Measurements from ENCODE around the gene ING3. TPM values are rescaled to one million over a fixed set of nuclear protein-coding genes. Genes with fewer than 3 reads are reported as not detected.

ING3 gene
- total and polyA plus RNA-seq, 2 of the 13 experiments (the other 11 are each of a cell fraction or from before 2014, with no cell fraction given): 6.9 to 12.8 TPM

DNA sequence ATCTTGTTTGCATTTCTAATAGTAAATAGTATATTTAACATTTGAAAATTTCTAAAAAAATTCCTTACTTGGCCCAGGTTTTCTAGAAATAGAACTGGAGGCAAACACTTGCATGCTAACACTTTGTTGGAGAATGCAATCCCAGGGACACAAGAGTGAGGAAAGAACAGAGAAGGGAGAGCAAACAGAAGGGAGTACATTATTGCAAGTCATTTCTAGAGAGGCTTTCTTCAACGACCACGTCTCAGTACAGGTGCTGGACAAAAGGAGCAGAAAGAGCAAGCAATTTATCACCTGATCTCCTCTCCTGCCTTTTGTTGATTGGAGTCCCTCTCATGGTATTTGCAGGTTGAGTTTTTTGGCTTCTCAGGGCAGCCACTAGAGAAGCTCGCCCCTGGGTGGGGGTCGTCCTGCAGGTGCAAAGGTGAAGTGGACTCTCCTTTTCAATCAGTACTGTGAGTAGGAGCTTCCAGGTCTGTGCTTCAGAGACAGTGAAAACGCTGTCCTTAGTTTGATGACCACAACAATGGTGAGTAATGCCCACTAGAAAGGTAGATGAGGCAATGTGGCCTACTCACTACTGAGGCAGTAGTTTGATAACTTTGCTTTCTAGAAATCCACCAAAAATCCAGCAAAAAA lies 43.1 kb downstream of the ING3 start (continued):
- TF ChIP-seq ZNF382 (CRISPR knock-in tag; IDR thresholded peaks at IDR 0.05; ENCODE audit: borderline replicate concordance) (no peak), ZNF24 (IDR thresholded peaks at IDR 0.05) (no peak), ZNF484 (CRISPR knock-in tag; IDR thresholded peaks at IDR 0.05; ENCODE audit: borderline replicate concordance, low read depth) (no peak)

DNA sequence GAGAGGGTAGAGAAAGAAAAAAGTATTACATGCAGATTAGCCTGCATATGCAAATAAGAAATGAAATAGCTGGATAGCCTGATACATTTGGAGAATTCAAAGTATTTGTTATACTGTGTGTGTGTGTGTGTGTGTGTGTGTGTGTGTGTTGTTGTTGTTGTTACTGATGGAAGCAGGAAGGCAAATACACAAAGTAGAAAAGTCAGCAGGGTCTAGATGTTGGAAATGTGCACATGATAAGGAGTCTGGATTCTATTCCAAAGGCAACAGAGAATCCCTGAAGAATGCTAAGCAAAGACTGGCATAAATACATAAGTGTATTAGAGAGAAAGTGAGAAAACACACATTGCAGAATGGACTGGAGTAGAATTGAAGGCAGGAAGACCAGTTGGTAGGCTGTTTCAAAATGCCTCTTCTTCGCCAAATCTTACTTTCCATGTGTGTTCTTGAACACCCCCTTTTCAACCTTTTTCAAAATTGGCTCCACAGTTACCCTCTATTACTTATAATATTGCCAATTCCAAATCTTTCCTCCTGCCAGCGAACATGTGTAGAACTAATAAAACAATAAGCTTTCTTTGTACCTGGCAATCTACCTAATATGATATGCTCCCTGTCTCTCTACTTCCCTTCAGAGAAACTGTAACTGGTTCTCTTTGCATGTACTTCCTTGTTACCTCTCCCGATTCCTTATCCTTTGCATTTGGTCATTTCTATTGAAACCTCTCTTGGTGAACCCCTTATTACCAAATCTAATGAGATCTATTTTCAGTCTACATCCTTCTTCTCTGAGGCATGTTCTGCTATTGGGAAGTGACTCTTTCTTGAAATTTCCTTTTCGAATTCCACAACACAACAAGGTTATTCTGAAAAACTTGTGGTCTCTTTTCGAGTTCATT lies 44.2 kb downstream of the ING3 start:
- Histone ChIP-seq H3K27ac (ENCODE audit: extremely low read length, insufficient read depth, low read length) (no peak overlapping the region), H2AFZ (ENCODE audit: low read length) (no peak overlapping the region), H3K4me2 (ENCODE audit: low read depth, low read length) (no peak overlapping the region), H3K9me3 (ENCODE audit: low read length) (no peaks in the 10 kb centered on the region), H3K27me3 (ENCODE audit: control insufficient read depth in 1 of 2, insufficient read depth in 2 of 2, low read length in 2 of 2) (peaks cover 0 to 4% of the 10 kb centered on the region in 2 experiments; a peak in 2 of 5 replicates), H4K20me1 (ENCODE audit: insufficient read depth, low read length) (no peaks in the 10 kb centered on the region), H3K36me3 (replicated peaks in 1 of 2; ENCODE audit: control insufficient read depth in 1 of 2, insufficient read depth in 2 of 2, low read length in 2 of 2) (no peaks in the 10 kb centered on the region), H3K9ac (ENCODE audit: insufficient read depth, low read depth, low read length) (no peak overlapping the region), H3K4me3 (replicated peaks in 1 of 3; ENCODE audit: insufficient read depth in 1 of 3, low read depth in 2 of 3, low read length in 3 of 3) (no peak overlapping the region), H3K79me2 (ENCODE audit: insufficient read depth, low read length) (no peaks in the 10 kb centered on the region), H3K4me1 (ENCODE audit: insufficient read depth, low read length) (no peaks in the 10 kb centered on the region; the same call in 1 of the 2 replicates)
- ChIA-PET POLR2A (no interaction called here), CTCF (ENCODE audit: low intra/inter-chr PET ratio, low total read pairs) (no interaction called here)
- under 1% methylated on average over 5 of the region's 5 CpGs for WGBS (ENCODE audit: low lambda C conversion rate)
- DNase-seq (ENCODE audit: low spot score): no peak
- no TSS peak for BruUV-seq (replicated peaks)
- TF ChIP-seq, protein P1, sequence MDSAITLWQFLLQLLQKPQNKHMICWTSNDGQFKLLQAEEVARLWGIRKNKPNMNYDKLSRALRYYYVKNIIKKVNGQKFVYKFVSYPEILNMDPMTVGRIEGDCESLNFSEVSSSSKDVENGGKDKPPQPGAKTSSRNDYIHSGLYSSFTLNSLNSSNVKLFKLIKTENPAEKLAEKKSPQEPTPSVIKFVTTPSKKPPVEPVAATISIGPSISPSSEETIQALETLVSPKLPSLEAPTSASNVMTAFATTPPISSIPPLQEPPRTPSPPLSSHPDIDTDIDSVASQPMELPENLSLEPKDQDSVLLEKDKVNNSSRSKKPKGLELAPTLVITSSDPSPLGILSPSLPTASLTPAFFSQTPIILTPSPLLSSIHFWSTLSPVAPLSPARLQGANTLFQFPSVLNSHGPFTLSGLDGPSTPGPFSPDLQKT (CRISPR knock-in tag; IDR thresholded peaks at IDR 0.05; ENCODE audit: borderline replicate concordance): no peak
- TF ChIP-seq MAFF (IDR thresholded peaks at IDR 0.05; ENCODE audit: low read depth, low read length) (no peak), ARNTL (CRISPR knock-in tag; IDR thresholded peaks at IDR 0.05) (no peak), IRF2 (CRISPR knock-in tag; IDR thresholded peaks at IDR 0.05) (no peak), CREM (IDR thresholded peaks at IDR 0.05) (no peak), CREM (CRISPR knock-in tag; IDR thresholded peaks at IDR 0.05) (no peak), FOXA3 (CRISPR knock-in tag; IDR thresholded peaks at IDR 0.05) (no peak), JARID2 (CRISPR knock-in tag; IDR thresholded peaks at IDR 0.05; ENCODE audit: insufficient replicate concordance) (no peak), ZNF282 (IDR thresholded peaks at IDR 0.05; ENCODE audit: partially characterized antibody) (no peak), KMT2B (CRISPR knock-in tag; IDR thresholded peaks at IDR 0.05) (no peak)
- in situ Hi-C loops (cut with HindIII; ENCODE audit: extremely low pct_ligation_motif_present, low pct_unique_long_range_greater_than_20kb) (no loop called here), intact Hi-C loops (cut with micrococcal nuclease; ENCODE audit: unreplicated experiment) (no loop called here)
- no peak for ATAC-seq
- no peak for FAIRE-seq
